ENCODE data around the gene CUTA.

- peak; percentile 29; the same call in 1 of the 2 replicates for TF ChIP-seq POLR2AphosphoS5 (IDR thresholded peaks at IDR 0.05; ENCODE audit: borderline replicate concordance, low read depth, low read length)
- no peak for TF ChIP-seq EZH2 (IDR thresholded peaks at IDR 0.05)
Measured at GRCh38 chr6:33413241-33414120, 4.4 kb downstream of the CUTA start.

Measured in SK-N-MC (cell line).